TTC549 (cell line): Measurements from ENCODE around the gene LRP1B.
A peak's percentile ranks its signal among the peaks of the same experiment; 100 is the strongest.
"Not testable (repeated sequence)": the region's sequence is repeated elsewhere in the genome, so short reads cannot be mapped to it uniquely, and the experiment has no call there.

Experiments
- FAIRE-seq: peaks from 2 replicates; lab custom pipeline; 2012; peaks lifted over from hg19 to GRCh38; lab: Jason Lieb, UNC

LRP1B gene

DNA sequence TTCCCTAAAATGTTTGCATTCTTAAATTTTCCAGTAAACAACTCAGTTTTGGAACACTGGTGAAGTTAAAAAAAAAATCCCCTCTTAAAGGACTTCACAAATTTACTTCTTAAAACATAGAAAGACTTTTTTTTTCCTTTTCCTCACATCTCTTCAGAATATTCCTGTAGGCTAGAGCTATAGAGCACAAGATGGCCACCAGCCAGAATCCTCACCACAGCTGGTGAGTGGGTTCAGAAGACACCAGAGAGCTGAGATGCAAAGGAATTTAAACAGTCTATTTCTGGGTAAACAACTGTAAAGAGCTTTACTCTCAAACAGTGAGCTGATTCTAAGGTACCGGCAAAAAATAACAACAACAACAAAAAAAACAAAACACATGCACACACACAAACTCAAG, 252.8 kb downstream of the LRP1B start:
- FAIRE-seq = no peak

- peak; percentile 11 for FAIRE-seq
Measured at GRCh38 chr2:141871913-141872634, 258.7 kb downstream of the LRP1B start.

DNA sequence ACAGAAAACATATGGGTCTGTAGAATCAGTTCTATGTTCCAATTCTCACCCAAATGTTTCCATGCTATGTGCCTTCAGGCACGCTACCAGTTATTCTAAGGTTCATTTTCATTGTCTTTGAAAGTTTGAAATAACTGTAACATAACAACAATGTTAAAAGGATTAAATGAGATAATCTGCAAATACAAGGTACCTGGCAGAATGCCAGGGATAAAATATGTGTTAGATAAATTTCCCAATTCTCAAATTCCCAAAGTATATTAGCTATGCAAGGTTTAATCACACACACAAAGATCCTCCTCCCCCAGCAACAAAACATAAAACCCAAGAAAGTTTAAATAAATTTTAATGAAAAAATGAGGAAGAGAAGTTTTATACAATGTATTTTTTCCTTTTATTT, 261.2 kb downstream of the LRP1B start:
- FAIRE-seq = no peak

DNA sequence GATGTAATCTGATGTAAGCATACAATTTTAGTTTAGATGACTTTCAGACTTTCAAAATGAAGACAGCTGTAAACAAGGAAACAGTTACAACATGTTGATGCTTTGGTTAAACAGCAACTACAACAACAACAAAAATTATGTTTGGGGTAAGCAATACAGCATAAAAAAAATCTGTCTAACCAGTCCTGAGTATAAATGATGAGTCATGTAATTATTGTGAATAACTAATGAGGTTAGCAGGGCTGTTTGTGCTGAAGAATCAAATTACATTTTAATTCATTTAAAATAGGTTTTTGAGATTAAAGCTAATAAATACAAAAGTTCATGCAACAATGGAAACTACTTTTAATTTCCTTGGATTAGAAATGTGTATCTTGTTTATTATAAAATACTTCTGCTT, 266.9 kb downstream of the LRP1B start:
- FAIRE-seq = no peak

DNA sequence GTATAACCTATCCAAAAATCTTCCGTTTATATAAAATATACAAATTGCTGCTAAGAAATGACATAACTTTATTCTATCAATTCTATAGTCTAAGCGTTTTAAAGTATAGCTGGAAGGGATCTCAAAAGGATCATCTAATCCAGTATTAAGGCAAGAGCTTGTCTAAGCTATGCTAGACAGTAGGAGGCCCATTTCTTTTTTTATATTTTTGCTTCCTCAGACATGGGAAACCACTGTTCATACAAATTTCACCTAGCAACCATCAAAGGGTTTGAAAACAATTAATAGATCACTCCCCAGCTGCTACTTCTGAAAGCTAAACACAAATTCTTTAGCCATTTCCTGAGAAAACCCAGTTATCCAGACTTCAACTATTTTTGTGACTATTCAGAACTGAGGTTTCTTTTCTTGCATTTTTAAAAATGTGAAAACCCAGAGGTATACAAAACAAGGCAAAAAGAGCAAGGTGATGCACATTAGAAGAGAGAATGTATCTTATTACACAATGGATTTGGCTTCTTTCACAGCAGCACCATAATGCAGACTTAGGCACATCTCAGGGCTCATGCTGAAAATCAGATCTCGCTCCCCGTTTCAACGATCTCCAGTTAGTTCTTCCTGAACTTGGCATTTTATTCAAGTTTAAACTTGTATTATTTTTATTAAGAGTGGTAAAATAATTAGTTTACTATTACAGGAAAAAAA, 274.4 kb downstream of the LRP1B start:
- FAIRE-seq = no peak

GRCh38 chr2:141848191-141848590, 282.6 kb downstream of the LRP1B start:
- FAIRE-seq = no peak

DNA sequence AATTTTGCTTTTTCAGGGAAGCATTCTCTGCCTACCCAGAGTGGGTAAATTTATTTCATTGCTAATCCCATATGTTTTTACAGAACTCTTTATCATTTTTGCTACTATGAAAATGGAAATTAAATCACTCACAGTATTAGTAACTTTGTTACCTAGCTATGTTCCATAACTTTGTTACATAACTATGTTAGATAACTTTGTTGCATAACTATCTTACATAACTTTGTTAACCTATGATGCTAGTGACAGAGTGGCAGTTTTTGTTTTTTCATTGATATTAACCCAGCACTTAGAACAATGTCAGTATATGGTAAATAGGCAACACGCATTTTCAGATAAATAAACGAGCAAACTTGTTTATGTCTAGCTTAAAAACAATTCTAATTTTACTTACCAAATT, 286.6 kb downstream of the LRP1B start:
- FAIRE-seq = no peak

DNA sequence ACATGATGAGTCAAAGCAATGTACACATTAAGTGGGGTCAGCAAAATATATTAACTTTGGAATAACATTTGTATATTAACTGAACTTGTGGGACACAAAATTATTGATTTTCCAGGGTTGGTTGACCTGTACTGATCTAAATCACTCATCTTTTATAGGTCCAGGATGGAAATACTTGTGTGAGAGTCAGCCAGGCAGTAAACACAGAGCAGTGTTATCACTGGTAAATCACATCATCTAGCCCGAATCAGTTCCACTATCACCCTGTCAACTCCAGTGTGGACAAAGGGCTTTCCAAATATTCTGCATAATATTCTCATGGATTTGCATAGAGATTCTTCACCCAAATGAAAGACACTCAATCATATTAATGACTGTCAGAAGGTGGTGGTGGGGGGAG, 295.7 kb downstream of the LRP1B start:
- no peak for FAIRE-seq

GRCh38 chr2:141828761-141829160, 302.1 kb downstream of the LRP1B start:
- FAIRE-seq = no peak

GRCh38 chr2:141824790-141825189, 306.0 kb downstream of the LRP1B start:
- no peak for FAIRE-seq

DNA sequence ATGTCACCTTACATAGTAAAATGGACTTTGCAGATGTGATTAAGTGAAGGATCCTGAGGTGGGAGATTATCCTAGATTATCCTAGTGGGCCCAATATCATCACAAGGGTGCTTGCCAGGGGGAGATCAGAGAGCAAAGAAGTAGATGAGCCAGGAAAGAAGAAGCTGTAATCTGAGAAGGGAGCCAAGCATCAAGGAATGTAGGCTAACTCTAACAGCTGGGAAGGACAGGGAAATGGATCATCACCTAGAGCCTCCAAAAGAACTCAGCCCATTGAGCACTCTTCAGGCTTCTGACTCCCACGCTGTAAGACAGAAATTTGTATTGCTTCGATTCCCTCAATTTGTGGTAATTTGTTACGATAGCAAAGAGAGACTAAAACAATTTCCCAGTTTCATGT, 309.9 kb downstream of the LRP1B start:
- FAIRE-seq = no peak

DNA sequence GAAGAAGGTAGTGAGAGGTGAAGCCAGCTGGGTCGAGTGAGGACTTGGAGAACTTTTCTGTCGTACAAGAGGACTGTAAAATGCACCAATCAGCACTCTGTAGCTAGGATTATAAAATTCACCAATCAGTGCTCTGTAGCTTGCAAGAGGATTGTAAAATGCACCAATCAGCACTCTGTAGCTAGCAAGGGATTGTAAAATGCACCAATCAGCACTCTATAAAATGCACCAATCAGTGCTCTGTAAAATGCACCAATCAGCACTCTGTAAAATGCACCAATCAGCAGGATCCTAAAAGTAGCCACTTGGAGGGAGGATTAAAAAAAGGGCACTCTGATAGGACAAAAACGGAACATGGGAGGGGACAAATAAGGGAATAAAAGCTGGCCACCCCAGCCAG, 315.5 kb downstream of the LRP1B start:
- not testable (repeated sequence) for FAIRE-seq

DNA sequence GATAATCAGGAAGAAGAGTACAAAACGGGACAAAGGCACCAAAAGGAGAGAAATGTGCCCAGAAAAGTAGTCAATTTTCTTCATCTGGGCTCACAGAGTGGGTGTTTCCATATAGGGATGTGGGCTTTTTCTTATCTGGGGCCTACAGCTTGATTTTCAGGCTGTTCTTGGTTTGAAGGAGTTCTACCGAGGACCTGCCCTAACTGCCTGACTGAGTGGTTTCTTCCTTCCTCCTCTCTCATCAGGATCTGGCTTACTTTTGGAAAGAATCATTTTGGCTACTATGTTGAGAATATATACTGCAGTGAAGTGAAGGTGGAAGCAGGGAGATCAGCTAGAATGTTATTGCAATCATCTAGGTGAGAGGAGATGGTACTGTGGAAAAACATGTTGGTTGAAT, 316.7 kb downstream of the LRP1B start:
- no peak for FAIRE-seq

DNA sequence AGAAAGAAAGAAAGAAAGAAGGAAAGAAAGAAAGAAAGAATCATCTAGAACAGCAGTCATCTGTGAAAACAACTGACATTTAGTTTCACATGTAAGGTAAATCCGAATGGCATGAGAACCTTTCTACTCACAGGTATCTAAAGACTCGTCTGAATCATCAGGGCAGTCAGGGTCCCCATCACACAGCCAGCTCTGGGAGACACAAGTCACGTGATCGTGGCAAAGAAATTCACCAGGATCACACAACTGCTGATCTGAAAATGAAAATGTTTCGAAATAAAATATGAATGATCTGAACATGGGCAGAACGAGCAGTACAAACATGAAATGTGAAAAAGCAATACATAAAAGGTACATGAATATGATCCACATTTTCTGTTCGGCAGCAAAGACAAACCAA, 320.7 kb downstream of the LRP1B start:
- FAIRE-seq = no peak

GRCh38 chr2:141806090-141806489, 324.7 kb downstream of the LRP1B start:
- no peak for FAIRE-seq

- no peak for FAIRE-seq
Measured at GRCh38 chr2:141805302-141805701, 325.5 kb downstream of the LRP1B start.

DNA sequence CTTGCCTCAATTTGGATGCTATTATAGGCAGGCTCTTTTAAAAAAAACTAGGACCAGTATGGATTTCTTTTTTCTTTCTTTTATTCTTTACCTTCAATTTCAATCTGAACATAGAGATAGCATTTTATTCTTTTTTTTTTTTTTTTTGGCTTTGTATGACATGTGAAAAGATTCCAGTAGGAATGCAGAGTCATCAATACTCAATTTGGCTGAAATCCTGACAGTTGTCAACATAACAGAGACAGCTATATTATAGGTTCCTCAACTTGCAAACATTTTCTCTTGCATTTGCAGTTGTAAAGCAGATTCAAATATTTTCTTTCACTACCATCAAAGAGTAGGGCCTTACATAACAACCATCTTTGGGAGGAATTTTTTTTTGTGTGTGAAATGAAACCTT, 334.4 kb downstream of the LRP1B start:
- no peak for FAIRE-seq

- no peak for FAIRE-seq
Measured at GRCh38 chr2:141791521-141791920, 339.3 kb downstream of the LRP1B start.

- no peak for FAIRE-seq
Measured at GRCh38 chr2:141782574-141782973, 348.2 kb downstream of the LRP1B start.

DNA sequence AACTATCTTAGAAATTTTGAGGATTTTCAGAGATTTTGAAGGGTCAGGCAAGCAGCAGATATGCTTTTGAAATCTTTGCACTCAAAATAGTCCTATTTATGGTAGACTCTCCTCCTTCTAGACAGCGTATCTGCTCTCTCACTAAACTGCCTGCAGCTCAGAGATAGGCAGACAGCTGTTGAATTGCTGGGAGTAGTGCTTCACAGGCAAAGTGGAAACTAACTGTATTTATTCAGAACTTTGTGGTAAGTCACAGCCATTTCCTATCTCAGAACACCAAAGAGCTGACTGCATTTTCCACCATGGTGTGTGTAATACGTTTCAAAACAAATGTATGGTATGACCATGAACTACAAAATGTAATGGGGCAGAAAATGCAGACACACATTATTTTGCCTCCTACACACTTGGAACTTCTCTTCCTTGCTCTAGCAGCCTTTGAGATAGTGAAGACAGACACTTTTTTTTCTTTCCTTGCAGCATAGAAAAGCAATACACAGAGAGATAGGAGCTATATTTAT, 352.4 kb downstream of the LRP1B start:
- no peak for FAIRE-seq

DNA sequence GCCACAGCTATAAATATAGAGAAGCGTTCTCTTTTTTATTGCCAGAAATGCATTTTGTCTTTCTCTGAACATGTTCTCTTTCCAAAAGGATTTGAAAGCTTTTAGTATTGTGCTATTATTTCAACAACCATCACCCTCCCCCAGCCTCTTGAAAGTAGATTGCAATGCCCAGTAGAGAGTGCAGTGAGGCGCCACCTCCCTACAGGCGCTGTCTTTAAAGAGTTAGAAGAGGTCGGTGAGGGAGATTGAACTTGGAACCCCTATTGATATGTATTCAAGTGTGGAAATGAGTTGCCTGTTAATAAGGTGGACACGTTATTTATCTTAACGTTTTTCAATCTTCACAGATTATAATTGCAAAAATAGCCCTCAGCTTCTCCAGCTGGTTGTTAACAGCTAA, 360.3 kb downstream of the LRP1B start:
- FAIRE-seq = no peak

- no peak for FAIRE-seq
Measured at GRCh38 chr2:141767691-141768090, 363.1 kb downstream of the LRP1B start.

DNA sequence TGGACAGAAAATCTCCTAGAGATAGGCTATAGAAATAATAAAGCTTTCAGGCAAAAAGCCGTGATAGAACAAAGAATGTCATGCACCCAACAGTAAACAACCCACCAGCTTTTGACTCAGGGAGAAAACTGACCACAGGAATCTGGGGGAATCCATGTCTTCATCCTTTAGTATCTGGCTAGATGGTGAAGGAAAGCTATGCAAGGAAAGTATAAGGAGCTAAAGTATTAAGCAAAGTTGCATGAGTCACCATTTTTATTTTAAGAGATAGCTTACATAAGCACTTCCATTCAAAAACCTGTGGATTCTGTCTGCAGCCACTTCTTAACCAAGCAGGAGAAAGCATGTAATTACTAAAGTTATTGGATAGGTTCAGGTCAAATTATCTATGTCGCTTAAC, 363.8 kb downstream of the LRP1B start:
- no peak for FAIRE-seq

DNA sequence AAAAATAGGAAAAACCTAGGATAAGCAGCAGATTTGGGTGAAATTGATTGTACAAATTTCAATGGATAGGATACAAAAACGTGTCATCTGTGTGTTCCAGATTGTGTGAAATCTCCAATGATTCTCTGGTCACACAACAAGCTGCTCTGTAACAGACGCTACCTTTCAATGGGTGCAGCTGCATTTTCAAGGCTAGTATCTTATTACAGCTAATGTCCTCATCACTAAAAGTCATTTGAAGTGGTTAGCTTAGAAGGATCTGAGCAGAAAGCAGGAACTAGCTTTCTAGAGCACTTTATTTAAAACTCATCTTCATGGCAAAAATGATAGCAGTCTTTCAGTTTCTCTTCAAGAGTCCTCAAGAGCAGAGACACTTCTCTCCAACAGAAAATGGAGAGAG, 364.6 kb downstream of the LRP1B start:
- no peak for FAIRE-seq
